NCI-H748 (cell line): Measurements from ENCODE around the gene SCUBE1.
A peak's percentile ranks its signal among the peaks of the same experiment; 100 is the strongest.

Source experiments
- DNase-seq: peaks from one replicate; lab custom pipeline; 2025; ENCODE audit not compliant: unreplicated experiment; lab: John Stamatoyannopoulos, UW

Gene SCUBE1

DNA sequence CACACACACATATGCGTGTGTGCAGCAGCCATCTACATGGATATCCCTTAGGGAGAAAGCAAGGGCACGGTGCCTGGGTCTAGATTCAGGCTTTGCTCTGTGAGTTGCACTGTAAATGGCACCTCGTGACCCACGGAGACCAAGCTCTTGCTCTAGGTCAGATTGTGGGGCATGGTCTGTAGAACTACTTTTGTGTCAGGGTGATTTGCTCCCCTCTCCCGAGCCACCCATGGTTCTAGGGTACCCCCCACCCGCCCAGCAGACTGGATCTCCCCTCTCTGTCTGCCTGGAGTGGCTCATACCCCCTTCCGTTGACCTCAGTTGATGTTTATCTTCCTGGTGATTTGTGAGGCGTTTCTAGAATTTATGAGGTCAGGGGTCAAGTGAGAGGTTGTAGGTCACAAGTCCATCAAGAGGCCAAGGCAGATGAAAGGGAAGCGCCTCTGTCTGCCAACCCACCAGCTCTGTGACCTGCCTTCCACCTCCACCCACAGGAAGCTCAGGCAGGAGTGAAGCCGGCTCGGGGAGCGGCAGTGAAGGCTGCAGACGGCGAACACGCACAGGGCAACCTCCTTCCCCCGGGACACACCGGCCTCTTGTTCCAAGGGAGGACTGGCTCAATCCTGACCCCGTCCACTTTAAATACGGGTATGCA is 80.1 kb downstream of the SCUBE1 start:
- DNase-seq: peak; percentile 16

DNA sequence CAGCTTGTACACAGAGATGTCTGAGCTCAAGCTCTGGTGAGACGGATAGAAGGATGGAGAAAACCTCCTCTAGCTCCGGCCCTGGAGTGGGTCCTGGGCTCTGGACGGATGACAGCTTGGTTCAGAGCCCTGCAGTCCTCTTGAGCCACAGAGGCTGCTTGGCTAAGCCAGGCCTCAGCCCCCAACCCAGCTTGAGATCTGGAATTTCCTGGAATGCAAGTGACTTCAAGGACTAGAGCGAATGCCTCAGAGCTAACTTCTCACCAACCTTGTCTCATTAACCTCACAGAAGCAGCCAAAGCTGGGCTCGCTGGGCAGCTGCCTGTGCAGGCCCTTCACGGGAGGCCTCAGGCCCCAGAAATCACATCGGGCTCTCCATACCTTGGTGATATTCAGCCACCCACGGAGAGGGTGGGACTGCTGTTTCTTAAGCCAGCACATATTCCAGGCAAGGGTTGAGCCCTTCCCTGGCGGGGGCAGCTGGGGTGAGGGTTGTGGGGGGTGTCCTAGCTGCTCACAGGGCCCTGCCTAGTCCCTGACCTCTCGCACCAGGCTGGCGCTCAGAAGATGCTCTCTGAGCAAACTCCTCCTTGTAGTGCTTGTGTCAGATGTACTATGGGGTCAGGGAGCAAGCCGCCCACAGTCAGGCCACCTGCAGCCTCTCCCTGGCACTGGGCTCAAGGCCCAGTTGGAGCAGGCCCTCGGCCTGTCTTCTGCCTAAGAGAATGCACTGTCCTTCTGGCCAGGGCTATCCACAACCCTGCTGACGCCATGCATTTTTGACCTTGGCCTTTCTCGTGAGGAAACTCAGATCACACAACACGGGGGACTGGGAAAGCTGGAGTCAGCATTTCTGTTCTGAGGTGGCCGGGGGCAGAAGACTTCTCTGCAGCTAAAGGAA is 82.6 kb downstream of the SCUBE1 start:
- no peak for DNase-seq

DNA sequence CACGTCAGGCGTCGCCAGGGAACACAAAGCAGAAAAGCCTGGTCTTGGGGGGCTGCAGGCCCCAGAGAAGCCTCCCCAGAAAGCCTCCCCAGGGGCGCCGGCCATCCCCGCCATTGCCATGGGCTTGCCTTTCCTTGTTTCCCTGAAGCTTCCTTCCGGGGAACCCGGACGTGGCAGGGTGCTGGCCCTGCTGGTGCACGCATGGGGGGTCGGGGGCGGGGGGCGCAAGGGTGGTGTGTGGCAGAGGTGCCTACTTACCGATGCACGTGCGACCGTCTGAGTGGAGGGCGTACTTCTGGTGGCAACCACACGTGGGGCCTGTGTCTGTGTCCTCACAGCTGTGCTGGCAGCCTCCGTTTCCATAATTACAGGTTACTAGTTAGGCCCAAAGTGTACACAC is 85.2 kb downstream of the SCUBE1 start:
- DNase-seq: no peak

DNA sequence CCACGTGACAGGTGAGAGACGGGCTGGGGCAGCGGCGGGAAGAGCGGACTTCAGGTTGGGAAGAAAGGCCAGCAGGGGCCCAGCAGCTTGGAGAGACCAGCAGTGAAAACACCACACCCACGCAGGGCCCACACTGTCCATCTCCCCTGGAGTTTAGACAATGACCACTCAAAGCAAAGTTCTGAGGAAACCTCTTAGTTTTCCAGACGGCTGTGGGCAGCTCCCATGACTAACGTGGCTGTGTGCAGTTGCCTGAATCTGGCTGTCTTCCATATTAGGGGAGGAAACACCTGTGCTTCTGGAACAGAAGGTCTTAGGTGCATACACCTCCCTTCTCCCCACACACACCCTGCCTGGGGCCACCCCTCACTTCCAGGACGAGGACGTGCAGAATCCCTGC is 85.6 kb downstream of the SCUBE1 start:
- DNase-seq: no peak

DNA sequence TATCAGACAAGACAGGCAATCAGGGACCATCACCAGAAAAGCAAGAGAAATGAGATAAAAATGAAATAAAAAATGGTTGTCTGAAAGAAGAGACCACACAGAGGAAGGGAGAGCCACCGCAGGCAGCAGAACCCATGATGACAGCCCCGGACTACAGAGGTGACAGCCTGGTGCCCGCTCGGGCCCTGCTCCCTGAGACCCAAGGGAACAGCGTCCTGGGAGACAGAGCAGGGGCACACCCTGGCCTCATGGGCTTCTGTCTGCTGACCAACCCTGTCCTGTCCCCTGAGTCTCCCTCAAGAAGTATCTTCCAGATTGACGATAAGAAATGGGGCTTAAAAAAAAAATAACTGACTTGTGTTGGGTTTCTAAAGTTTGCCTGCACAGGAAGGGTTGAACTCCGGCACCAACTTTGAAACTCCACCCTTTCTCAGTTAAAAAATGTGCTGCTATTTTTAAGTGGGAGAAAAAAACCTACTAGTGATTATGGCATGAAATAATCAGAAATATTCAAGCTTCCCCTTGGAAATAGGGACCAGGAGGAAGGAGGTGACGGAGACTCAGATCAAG is 86.1 kb downstream of the SCUBE1 start:
- DNase-seq: no peak

DNA sequence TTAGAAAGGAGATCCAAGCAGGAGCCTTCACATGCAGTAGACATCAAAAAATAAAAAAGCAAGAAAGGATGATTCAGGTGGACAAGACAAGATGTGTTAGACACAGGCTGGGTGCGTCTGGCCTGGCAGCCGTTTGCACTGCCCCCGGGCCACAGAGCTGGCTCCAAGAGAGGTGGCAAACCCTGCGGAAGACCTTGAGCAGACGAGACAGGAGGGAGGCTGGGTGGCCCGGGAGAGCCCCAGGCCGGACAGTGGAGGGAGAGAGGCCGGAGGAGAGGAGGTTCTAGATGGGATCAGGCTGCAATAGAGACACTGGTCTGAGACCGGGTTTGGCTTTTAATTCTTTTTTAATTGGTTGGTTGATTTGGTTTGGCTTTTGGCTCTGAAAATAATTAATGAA is 86.6 kb downstream of the SCUBE1 start:
- DNase-seq: no peak

DNA sequence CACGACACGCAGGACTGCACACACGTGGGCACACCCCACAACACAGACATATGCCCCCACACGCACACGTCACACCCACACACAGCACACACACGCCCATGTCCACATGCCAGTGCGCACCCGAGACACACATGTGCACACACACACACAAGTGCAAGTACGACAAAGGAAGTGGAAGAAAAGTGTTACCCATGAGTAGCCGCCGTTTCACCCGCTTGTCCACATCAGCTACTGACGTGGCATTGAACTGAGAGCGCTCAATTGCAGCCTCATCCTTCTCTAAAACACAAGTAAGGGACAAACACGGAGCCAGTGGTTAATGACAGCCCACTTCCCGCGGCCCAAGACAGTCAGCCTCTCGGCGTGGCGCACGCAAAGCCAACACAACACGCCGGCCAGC is 87.9 kb downstream of the SCUBE1 start:
- no peak for DNase-seq

DNA sequence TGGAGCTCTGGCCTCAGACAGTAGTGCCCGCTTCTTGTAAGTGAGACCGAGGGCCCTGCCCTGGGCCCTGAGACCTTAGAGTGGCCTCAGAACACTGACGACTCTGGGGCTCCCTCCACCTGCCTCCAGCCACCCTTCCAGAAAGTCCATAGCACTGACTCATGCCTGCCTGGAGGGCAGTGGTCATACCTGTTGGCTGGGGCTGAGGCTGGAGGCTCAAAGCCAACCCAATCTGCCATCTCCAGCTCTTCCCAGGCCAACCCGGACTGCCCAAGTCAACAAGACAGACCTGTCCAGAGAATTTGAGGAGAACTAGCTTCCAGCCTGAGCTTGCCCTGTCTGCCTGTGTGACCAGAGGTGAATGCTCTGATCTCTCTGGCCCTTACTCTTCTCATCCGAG is 89.3 kb downstream of the SCUBE1 start:
- no peak for DNase-seq

DNA sequence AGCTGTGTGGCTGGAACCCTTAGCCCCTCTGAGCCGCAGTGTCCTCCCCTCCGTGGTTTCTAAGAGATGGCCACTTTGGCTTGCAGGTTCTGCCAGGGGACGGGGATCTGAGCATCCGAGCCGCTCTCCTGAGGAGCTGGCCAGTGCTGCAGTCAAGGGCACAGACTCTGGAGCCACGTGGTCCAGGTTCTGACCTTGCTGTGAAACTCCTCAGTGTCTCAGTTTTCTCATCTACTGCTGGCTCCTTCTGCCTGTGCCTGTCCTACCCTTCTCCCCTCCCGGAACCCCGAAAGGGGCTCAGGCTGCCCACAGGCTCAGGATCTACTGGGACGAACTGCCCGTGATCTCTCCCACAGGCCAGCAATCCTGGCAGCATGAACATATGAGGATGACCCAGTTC is 90.9 kb downstream of the SCUBE1 start:
- no peak for DNase-seq

DNA sequence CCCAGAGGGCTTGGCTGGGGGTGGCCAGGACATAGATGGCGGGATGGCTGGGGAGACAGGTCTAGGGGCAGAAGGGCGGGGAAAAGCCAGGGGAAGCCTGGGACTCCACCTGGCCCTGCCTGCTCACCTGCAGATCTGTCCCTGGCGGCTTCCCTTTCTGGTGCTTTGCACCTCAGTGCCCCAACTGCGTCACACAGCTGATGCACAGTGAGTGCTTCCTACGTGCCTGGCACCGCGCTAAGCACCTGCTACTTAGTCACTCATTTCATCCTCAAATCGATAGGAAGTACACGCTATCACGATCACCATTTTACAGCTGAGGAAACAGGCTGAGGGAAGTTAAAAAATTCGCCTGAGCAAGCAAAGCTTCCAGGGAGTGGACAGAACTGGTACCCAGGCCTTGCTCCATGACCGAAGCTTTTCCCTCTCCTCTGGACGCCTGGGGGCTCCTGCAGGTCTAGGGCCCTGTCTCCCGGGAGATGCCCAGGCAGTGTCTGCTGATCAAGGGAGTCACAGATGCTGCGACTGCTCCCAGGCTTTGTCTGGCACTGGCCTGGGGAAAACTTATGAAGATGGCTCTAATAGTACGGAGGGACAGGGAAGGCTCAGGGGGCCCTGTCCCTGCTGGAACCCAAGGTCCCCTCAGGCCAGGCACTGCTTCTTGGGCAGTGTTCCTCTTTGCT is 93.2 kb downstream of the SCUBE1 start:
- DNase-seq: peak; percentile 6

DNA sequence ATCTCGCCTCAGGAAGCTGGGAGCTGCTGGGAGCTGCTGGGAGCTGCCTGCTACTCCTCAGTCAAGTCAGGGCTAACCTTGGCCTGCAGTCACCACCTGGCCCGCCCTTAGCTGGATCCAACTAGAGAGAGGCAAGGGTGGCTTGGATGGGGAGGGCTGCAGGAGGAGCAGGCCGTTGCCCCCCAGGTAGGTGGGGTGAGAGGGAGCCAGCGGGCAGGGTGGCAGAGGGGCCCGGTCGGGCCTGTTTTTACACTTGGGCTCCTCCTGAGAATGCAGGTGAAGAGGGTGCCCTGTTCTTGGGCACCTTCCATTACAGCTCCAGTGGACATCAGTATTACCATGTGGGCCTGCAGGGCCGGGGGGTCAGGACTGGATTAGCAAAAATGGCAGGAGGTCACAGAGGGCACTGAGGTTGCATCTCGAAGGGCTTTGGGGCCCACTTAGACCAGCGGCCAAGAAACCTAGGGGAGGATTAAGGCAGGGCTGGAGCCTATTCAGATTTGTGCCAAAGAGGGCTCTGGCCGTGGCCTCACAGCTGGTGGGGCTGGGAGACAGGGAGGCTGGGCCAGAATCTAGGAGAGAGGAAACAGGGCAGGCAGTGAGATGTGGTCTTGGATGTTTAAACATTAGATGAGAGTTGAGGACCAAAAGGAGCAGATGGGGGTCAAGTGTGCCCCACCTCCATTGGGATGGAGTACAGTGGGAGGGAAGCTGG is 95.5 kb downstream of the SCUBE1 start:
- DNase-seq: no peak

DNA sequence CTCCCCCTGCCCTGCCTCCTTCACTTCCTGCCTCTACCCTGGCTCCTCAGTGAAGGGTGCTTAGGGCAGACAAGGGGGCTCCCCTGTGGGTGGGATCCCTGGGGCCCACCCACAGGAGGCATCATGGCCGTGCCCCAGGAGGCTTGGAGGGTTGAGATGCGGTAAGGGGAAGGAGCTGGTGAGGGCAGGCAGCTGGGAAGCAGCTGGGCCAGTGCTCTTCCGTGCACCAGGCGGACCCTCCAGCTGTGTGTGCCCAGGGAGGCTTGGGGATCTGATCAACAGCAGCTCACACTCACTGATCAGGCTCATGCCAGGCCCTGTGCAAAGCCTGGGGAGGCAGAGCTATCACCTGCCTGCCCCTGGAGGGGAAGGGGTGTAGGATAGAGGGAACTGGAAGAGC is 97.0 kb downstream of the SCUBE1 start:
- DNase-seq: no peak

DNA sequence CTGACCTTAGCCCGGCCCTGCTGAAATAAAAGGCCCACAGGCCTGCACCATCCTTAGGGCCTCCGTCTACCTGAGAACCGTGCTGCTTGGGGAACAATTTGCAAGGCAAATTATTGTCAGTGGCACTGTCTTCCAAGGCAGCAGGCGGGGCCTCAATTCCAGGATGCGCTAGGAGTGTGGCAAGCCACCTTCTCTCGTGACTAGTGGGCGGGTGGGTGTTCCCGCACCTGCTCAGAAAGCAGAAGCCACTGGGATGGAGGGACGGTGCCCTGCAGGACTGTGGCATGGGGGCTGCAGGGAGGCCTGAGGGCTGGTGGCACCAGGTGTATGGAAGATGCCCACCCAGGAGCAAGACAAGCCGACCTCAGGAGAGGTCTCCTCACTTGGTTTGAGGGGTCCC is 97.5 kb downstream of the SCUBE1 start:
- no peak for DNase-seq

DNA sequence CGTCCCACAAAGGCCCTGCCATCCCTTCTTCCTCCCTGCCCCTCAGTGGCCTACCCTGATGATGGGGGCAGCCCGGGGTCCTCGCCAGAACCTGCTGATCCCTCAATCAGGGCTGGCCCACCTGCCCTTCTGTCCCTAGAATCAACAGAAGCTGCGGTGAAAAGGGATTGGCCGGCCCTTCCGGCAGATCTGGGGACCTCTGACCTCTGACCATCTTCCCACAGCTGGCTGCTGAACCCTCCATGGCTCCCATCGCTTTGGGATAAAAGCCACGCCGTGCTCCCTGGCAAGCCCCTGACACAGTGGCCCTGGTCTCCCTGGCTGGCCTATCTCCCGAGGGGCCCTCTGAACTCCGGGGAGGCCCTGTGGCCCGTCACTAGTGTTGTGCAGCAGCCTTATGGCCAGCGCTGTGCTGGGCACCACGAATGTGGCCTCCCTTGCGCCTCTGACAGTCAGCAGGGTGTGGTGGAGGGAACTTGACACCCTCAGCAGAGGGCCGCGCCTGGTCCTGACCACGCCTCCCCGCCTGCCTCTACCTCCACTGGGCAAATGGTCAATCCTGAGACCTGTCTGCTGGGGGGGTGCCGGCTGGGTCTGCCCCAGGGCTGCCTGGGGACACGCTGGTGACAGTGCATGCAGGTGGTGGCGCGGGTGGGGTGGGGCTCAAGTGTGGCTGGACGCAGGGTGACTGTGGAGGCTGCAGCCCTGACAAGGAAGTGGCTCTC is 98.2 kb downstream of the SCUBE1 start:
- DNase-seq: no peak

DNA sequence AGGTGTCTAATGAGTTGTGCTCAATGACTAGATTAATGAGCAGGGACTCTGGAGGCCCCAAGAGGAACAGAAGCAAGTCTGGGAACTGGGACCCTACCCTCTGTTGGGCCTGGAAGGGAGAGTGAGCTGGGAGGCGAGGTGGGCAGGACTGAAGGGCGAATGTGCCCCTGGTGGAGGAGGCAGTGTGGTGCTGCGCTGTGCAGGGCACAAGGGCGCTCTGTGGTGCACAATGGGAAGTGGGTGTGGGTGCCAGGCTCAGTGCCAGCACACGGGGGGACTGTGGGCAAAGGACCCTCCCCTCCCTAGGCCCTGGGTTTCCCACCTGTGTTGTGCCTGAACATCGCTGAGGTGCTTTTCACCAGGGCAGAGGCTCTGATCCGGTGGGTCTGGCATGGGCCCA is 98.8 kb downstream of the SCUBE1 start:
- no peak for DNase-seq

DNA sequence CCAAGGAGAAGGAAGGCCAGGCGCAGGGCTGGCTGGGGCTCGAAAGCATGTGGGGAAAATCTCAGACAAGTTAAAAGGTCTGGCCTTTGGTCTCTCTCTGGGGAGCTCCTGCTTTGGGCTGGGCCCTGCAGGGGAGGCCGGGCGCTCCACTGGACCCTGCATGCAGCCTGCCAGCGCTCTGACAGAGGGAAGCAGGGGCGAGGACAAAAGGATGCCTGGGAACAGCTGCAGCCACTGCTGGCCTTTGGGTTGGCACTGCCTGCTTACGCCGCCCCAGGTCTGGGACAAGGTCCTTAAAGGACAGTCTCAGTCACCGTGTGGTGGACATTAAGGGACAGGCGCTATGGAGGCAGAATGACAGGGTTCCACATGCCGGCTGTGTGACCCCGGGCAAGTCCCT is 99.8 kb downstream of the SCUBE1 start:
- DNase-seq: no peak

DNA sequence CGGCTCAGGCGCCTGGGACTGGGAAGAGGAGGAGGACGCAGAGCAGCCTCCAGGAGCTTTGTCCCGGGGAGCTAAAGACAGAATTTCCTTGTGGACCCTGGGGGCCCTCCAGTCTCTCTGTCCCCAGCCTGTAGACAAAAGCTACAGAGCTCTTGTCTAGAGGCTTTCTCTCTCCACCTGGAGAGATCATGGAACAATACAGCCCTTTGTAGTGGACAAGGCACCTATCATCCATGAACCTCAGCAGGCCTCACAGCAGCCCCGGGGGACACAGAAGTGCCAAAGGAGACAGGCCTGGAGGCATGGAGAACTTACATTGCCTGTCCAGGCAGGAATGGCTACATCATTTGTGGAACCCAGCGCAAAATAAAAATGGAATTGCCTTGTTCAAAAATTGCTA is 100.5 kb downstream of the SCUBE1 start:
- DNase-seq: no peak

DNA sequence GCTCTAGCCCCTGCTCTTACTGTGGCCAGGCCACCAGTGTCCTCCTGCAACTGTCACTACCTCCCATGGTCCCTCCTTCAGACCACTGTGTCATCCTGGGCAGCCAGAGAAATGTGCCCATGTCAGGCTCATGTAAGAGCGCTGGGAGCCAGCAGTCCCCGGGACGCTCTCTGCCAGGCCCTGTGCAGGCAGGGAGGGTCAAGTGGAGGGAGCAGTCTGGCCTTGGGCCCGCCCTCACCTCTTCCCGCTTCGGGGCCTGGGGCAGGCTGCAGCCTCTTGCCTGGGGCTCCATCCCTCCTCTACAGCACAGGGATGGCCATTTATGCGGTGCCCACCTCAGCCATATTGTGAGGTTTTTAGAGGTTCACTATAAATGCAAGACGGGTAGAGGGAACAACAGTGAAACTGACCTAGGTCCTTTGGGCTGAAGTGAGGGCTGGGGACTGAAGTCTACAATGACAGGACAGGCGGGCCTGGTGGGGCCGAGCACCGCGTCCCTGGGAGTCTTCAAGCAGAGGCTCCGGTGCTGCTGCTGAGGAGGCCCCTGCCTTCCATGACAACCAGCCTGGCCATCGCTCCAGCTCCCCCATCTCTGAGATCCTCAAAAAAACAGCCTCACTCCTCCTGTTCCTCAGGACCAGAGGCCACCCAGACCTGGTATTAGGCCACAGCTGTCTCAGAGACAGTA is 101.3 kb downstream of the SCUBE1 start:
- no peak for DNase-seq

DNA sequence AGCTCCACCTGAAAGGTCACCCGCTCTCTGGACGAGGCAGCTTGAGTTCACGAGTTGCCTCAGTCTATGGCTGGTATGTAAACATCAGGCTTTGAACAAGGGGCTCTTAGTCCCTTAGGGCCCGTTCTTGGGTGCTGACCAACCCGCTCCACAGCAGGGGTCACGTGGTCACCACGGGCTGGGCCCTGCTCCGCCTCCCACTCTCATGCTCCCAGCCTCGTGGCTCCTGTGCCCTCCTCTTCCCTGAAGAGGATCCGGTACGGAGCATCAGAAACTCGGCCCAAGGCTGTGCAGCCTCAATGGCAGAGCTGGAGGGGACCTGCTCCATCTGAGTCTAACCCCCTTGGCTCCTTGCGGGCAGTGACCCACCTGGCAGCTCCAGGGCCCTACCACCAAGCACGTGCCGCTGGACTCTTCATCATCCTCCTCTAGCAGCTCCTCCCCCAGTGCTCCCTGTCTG is 102.0 kb downstream of the SCUBE1 start:
- no peak for DNase-seq

DNA sequence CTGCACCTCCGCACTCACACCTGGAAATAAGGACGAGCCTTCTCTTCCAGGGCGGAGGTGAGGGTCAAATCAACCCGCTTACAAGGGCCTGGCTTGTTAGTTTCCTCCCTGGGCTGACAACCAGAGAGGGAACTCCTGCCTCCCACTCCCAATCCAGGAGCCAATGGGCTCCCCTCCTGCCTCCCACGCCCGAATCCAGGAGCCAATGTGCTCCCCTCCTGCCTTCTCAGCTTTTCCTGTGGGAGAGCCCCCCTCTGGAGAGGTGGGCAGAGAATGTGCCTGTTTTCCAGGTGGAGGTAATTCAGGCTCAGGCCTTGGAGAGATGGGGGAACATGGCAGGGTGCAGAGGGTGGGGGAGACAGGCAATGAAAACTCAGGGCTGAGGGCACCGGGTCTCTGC is 102.6 kb downstream of the SCUBE1 start:
- no peak for DNase-seq
